HepG2 (cell line): Measurements from ENCODE around the gene ATXN2. TPM values are rescaled to one million over a fixed set of nuclear protein-coding genes. Genes with fewer than 3 reads are reported as not detected.

Source experiments
- CBX2 ChIP-seq, 2 experiments: fragments of 200-600 bp in 1 of 2; sonication (generic); formaldehyde crosslinking in 1 of 2; IDR thresholded peaks; 2 replicates each; pipeline versions ENCODE4 v1.7.0 to v1.8.1; 2018 to 2022; ENCODE audit warnings: low read depth in 2 of 2, low read length in 1 of 2, mild to moderate bottlenecking in 1 of 2, missing genetic modification reagents in 1 of 2
- CHCHD3 ChIP-seq: sonication (generic); formaldehyde crosslinking; IDR thresholded peaks from 2 replicates; pipeline ENCODE4 v1.8.0; 2022; ENCODE audit warnings: mild to moderate bottlenecking, missing genetic modification reagents, moderate library complexity
- CREM ChIP-seq, 2 experiments: sonication (generic) in 1 of 2; formaldehyde crosslinking in 1 of 2; IDR thresholded peaks; 2 replicates each; pipeline versions ENCODE4 v1.4.0 to v1.6.1; 2016 to 2020; ENCODE audit warnings: antibody characterized with exemption in 1 of 2, mild to moderate bottlenecking in 1 of 2, missing genetic modification reagents in 1 of 2
- ERF ChIP-seq: IDR thresholded peaks from 2 replicates; pipeline ENCODE4 v1.6.1; 2018; ENCODE audit warnings: missing biosample characterization, missing genetic modification reagents
- KDM6A ChIP-seq: IDR thresholded peaks from 2 replicates; pipeline ENCODE4 v1.6.1; 2016; ENCODE audit warnings: low read depth
- POLR2AphosphoS2 ChIP-seq: IDR thresholded peaks from 2 replicates; pipeline ENCODE4 v1.6.1; 2011; ENCODE audit warnings: low read depth, low read length, improper control_type of control experiment
- PREB ChIP-seq: sonication (generic); formaldehyde crosslinking; IDR thresholded peaks from 2 replicates; pipeline ENCODE4 v1.4.0; 2020; ENCODE audit warnings: missing genetic modification reagents
- REL ChIP-seq: sonication (generic); formaldehyde crosslinking; conservative IDR thresholded peaks from 2 replicates; pipeline ENCODE4 v1.8.0; 2022; ENCODE audit warnings: mild to moderate bottlenecking, missing genetic modification reagents, moderate library complexity
- SALL1 ChIP-seq: sonication (generic); formaldehyde crosslinking; IDR thresholded peaks from 2 replicates; pipeline ENCODE4 v1.8.0; 2022; ENCODE audit warnings: mild to moderate bottlenecking, missing genetic modification reagents
- SATB2 ChIP-seq: sonication (generic); formaldehyde crosslinking; IDR thresholded peaks from 2 replicates; pipeline ENCODE4 v1.5.0; 2020; ENCODE audit warnings: missing genetic modification reagents
- SIX4 ChIP-seq: sonication (generic); formaldehyde crosslinking; IDR thresholded peaks from 2 replicates; pipeline ENCODE4 v1.4.0; 2020; ENCODE audit warnings: missing genetic modification reagents
- SOX6 ChIP-seq, 2 experiments: fragments of 450-650 bp in 1 of 2; sonication (generic) in 1 of 2; formaldehyde crosslinking in 1 of 2; IDR thresholded peaks; 2 replicates each; pipeline versions ENCODE4 v1.4.0 to v1.6.1; 2017 to 2020; ENCODE audit warnings: antibody characterized with exemption in 1 of 2, mild to moderate bottlenecking in 1 of 2, missing genetic modification reagents in 1 of 2
- ZBTB40 ChIP-seq, 2 experiments: fragments of 450-650 bp in 1 of 2; sonication (generic) in 1 of 2; formaldehyde crosslinking in 1 of 2; IDR thresholded peaks; 2 replicates each; pipeline versions ENCODE4 v1.6.1 to v1.8.0; 2016 to 2022; ENCODE audit warnings: antibody characterized with exemption in 1 of 2, mild to moderate bottlenecking in 1 of 2, missing genetic modification reagents in 1 of 2
- ZNF10 ChIP-seq: sonication (generic); formaldehyde crosslinking; IDR thresholded peaks from 2 replicates; pipeline ENCODE4 v1.4.0; 2020; ENCODE audit warnings: mild to moderate bottlenecking, low read depth, missing genetic modification reagents, borderline replicate concordance
- ZNF263 ChIP-seq: sonication (generic); formaldehyde crosslinking; IDR thresholded peaks from 2 replicates; pipeline ENCODE4 v1.4.0; 2020; ENCODE audit warnings: missing genetic modification reagents
- ZNF337 ChIP-seq: sonication (generic); formaldehyde crosslinking; IDR thresholded peaks from 2 replicates; pipeline ENCODE4 v1.5.1; 2020; ENCODE audit warnings: missing genetic modification reagents, low read depth, mild to moderate bottlenecking, borderline replicate concordance
- ZNF367 ChIP-seq: sonication (generic); formaldehyde crosslinking; IDR thresholded peaks from 2 replicates; pipeline ENCODE4 v1.4.0; 2020; ENCODE audit warnings: missing genetic modification reagents, borderline replicate concordance
- ZNF83 ChIP-seq: sonication (generic); formaldehyde crosslinking; IDR thresholded peaks from 2 replicates; pipeline ENCODE4 v1.4.0; 2020; ENCODE audit warnings: missing genetic modification reagents, mild to moderate bottlenecking, borderline replicate concordance
- ZNF879 ChIP-seq: sonication (generic); formaldehyde crosslinking; IDR thresholded peaks from 2 replicates; pipeline ENCODE4 v1.8.1; 2023; ENCODE audit warnings: missing genetic modification reagents
- polyA plus RNA-seq, 8 experiments: library from polyadenylated mRNA; depleted of rRNA in 3 of 8; stranded (reverse) in 7 of 8; unstranded in 1 of 8; fragments of >200 nt; fragmentation: Illumina TruSeq in 4 of 8; extraction: Trizol in 4 of 8; gene quantifications; 2 replicates each; pipeline versions ENCODE4 v1.2.1 to v1.2.3, GENCODE V29; 2011 to 2016; ENCODE audit warnings: low read depth in 4 of 8, missing spikeins in 1 of 8, mixed read lengths in 1 of 8; ENCODE audit not compliant: insufficient read depth in 1 of 8
- total RNA-seq, 5 experiments: library from RNA; depleted of rRNA; stranded (reverse); fragments of >200 nt; fragmentation: Illumina TruSeq; extraction: Trizol; gene quantifications; 2 replicates each; pipeline ENCODE4 v1.2.3, GENCODE V29; 2016; ENCODE audit warnings: low read depth in 1 of 5

ATXN2 gene
- total and polyA plus RNA-seq, 2 of the 13 experiments (the other 11 are each of a cell fraction or from before 2014, with no cell fraction given), result 18.1 to 27.1 TPM

GRCh38 chr12:111597831-111598636, 1.1 kb downstream of the ATXN2 start (continued):
- TF ChIP-seq CHCHD3 (no peak), ZNF83 (no peak), REL (CRISPR knock-in tag) (no peak), ERF (CRISPR knock-in tag) (no peak), ZBTB40 (IDR thresholded peaks at IDR 0.05) (no peak), ZBTB40 (CRISPR knock-in tag; IDR thresholded peaks at IDR 0.05) (0 out of 2 replicates have a peak, but pooled peaks have one; percentile 50), CBX2 (IDR thresholded peaks at IDR 0.05; ENCODE audit: low read depth, low read length) (no peak), CBX2 (CRISPR knock-in tag; IDR thresholded peaks at IDR 0.05; ENCODE audit: low read depth) (no peak), ZNF10 (no peak), CREM (IDR thresholded peaks at IDR 0.05) (no peak), CREM (CRISPR knock-in tag; IDR thresholded peaks at IDR 0.05) (no peak), PREB (CRISPR knock-in tag) (no peak), ZNF879 (CRISPR knock-in tag) (no peak), SATB2 (CRISPR knock-in tag) (no peak), KDM6A (CRISPR knock-in tag) (no peak), POLR2AphosphoS2 (no peak), ZNF263 (CRISPR knock-in tag) (no peak), ZNF367 (CRISPR knock-in tag) (no peak), SALL1 (peak; percentile 14; the same call in 1 of the 2 replicates), SIX4 (no peak), SOX6 (IDR thresholded peaks at IDR 0.05) (no peak), SOX6 (CRISPR knock-in tag; IDR thresholded peaks at IDR 0.05) (0 out of 2 replicates have a peak, but pooled peaks have one; percentile 40), ZNF337 (no peak)
